COLO668 (cell line): ENCODE results near the gene HOXD1.
A peak's percentile ranks its signal among the peaks of the same experiment; 100 is the strongest.

Experiments
- DNase-seq: peaks from one replicate; lab custom pipeline; 2025; ENCODE audit not compliant: unreplicated experiment; lab: John Stamatoyannopoulos, UW

The HOXD1 gene

GRCh38 chr2:176164611-176165369 is 23.7 kb upstream of the HOXD1 start:
- DNase-seq = no peak

GRCh38 chr2:176165370-176166050 is 23.0 kb upstream of the HOXD1 start:
- DNase-seq = no peak

- DNase-seq = no peak
Observed at GRCh38 chr2:176166272-176166671, 22.2 kb upstream of the HOXD1 start.

GRCh38 chr2:176167398-176167797 is 21.1 kb upstream of the HOXD1 start:
- no peak for DNase-seq

GRCh38 chr2:176169181-176169580 is 19.3 kb upstream of the HOXD1 start:
- DNase-seq = no peak

- no peak for DNase-seq
Observed at GRCh38 chr2:176169711-176170110, 18.8 kb upstream of the HOXD1 start.

- DNase-seq = no peak
Observed at GRCh38 chr2:176170602-176171305, 17.7 kb upstream of the HOXD1 start.

- no peak for DNase-seq
Observed at GRCh38 chr2:176171351-176172006, 17.0 kb upstream of the HOXD1 start.

GRCh38 chr2:176172007-176172894 is 16.2 kb upstream of the HOXD1 start:
- no peak for DNase-seq

GRCh38 chr2:176172895-176173566 is 15.4 kb upstream of the HOXD1 start:
- no peak for DNase-seq

GRCh38 chr2:176173567-176174381 is 14.7 kb upstream of the HOXD1 start:
- no peak for DNase-seq

GRCh38 chr2:176174382-176174823 is 14.1 kb upstream of the HOXD1 start:
- peak; percentile 51 for DNase-seq

GRCh38 chr2:176174824-176175708 is 13.4 kb upstream of the HOXD1 start:
- peak; percentile 84 for DNase-seq

- DNase-seq = peak; percentile 24
Observed at GRCh38 chr2:176175709-176176607, 12.5 kb upstream of the HOXD1 start.

GRCh38 chr2:176177580-176178037 is 10.9 kb upstream of the HOXD1 start:
- DNase-seq = no peak

GRCh38 chr2:176178038-176178756 is 10.3 kb upstream of the HOXD1 start:
- DNase-seq = peak; percentile 92
